Measurements from ENCODE around the gene BRI3BP. TPM values are rescaled to one million over a fixed set of nuclear protein-coding genes. Genes with fewer than 3 reads are reported as not detected.
"Not testable (repeated sequence)": the region's sequence is repeated elsewhere in the genome, so short reads cannot be mapped to it uniquely, and the experiment has no call there.

The BRI3BP gene
- total and polyA plus RNA-seq, 11 donors = 1.1 to 5.3 (median 3.6) TPM

DNA sequence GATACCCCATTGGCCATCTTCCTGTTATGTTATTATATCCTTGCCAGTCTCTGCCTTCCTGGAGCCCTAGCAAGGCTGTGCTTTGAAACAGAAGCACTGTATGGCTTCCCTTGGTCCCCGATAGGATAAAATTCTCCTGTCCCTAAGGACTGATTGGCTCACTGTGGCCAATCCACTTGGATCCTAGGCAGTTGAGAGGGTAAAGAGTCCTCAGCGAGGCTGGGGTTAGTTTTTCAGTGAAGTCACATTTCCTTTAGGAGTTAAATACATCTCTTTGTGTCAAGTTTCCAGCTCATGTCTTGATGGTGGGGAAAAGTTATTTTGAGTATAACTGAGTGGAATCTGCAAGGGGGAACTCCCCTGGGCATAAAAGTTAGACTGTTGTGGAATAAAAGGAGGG lies 79.1 kb downstream of the BRI3BP start:
- Histone ChIP-seq H3K4me1 (peaks cover 0 to 22% (median 5%) of the 10 kb centered on the region in 12 donors), H3K9me3 (no peaks in the 10 kb centered on the region), H3K4me3 (no peak overlapping the region), H3K36me3 (peaks cover 0 to 21% (median 15%) of the 10 kb centered on the region in 9 donors), H3K27me3 (no peaks in the 10 kb centered on the region), H3K27ac (no peak overlapping the region)
- TF ChIP-seq POLR2A (IDR thresholded peaks at IDR 0.05) = no peak
- intact Hi-C loops (cut with DNase I) = no loop called here
- 88 to 93% (median 90%) methylated on average over 2 of the region's 2 CpGs for WGBS, 4 donors
- ATAC-seq (no peak), DNase-seq (no peak)

DNA sequence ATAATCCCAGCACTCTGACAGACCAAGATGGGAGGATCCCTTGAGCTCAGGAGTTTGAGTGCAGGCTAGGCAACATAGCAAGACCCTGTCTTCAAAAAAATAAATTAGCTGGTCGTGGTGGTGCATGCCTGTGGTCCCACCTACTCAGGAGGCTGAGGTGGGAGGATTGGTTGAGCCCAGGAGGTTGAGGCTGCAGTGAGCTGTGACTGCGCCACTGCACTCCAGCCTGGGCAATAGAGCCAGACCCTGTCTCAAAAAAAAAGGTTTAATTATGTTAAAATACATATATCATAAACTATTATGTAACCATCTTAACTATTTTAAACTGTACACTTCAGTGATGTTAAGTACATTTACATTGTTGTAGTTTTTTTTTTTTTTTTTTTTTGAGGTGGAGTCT lies 80.8 kb downstream of the BRI3BP start:
- H3K27me3 ChIP-seq; H3K9me3 ChIP-seq; intact Hi-C loops (cut with DNase I); H3K4me3 ChIP-seq; ATAC-seq; DNase-seq; H3K27ac ChIP-seq: not testable (repeated sequence)
- Histone ChIP-seq H3K4me1 (peaks cover 0 to 12% (median 1%) of the 10 kb centered on the region in 12 donors), H3K36me3 (peaks cover 0 to 27% (median 26%) of the 10 kb centered on the region in 9 donors)
- 90 to 91% (median 91%) methylated on average over 2 of the region's 2 CpGs for WGBS, 4 donors

DNA sequence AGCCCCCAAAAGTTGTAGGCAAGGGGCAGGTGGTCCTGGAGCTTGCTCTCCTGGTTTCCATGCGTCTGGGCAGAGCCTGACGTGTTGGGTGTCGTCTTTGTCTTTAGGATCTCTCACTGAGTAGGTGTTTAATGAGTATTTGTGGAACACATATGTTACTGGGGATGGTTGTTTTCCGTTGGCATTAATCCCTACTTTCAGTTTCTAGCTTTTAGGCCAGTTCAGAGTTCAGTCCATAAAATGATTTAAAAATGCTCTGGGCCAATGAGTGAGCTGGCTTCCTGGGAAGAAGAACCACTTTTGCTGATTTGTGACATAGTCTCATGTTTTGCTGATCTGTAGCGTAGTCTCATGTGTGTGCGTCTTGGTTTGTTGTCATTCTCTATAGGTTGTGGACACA lies 82.7 kb downstream of the BRI3BP start:
- no peak overlapping the region for H3K4me3 ChIP-seq
- no peaks in the 10 kb centered on the region for H3K9me3 ChIP-seq
- H3K27ac ChIP-seq = no peak overlapping the region
- no peaks in the 10 kb centered on the region for H3K27me3 ChIP-seq
- H3K36me3 ChIP-seq = peaks cover 0 to 32% (median 26%) of the 10 kb centered on the region in 9 donors
- intact Hi-C loops (cut with DNase I) = no loop called here
- no peak for TF ChIP-seq POLR2A (IDR thresholded peaks at IDR 0.05)
- TF ChIP-seq, protein P1, sequence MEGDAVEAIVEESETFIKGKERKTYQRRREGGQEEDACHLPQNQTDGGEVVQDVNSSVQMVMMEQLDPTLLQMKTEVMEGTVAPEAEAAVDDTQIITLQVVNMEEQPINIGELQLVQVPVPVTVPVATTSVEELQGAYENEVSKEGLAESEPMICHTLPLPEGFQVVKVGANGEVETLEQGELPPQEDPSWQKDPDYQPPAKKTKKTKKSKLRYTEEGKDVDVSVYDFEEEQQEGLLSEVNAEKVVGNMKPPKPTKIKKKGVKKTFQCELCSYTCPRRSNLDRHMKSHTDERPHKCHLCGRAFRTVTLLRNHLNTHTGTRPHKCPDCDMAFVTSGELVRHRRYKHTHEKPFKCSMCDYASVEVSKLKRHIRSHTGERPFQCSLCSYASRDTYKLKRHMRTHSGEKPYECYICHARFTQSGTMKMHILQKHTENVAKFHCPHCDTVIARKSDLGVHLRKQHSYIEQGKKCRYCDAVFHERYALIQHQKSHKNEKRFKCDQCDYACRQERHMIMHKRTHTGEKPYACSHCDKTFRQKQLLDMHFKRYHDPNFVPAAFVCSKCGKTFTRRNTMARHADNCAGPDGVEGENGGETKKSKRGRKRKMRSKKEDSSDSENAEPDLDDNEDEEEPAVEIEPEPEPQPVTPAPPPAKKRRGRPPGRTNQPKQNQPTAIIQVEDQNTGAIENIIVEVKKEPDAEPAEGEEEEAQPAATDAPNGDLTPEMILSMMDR (IDR thresholded peaks at IDR 0.05) = no peak
- peaks cover 0 to 7% (median 0%) of the 10 kb centered on the region in 12 donors for H3K4me1 ChIP-seq
- ATAC-seq (no peak), DNase-seq (no peak)
- WGBS, 4 donors = 96 to 98% (median 97%) methylated on average over 6 of the region's 6 CpGs

DNA sequence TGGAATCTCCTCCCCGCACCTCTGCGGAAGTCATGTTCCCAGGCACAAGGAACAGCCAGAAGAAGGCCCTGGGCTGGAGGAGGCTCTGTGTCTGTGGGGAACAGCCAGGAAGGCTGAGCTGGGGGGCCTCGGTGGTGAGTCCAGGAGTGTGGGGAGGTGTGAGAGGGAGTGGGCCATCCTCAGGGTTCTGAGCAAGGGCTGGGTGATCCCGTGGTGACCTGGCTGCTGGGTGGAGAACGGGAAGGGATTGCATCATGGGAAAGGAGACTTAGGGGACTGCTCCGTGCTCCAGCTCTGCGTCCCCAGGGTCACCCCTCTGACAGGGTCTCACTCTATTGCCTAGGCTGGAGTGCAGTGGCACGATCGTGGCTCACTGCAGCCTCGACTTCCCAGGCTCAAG lies 85.6 kb downstream of the BRI3BP start:
- 88 to 99% (median 93%) methylated on average over 7 to 10 of the region's 10 CpGs for WGBS, 4 donors
- Histone ChIP-seq H3K4me3 (no peak overlapping the region), H3K27me3 (no peaks in the 10 kb centered on the region), H3K4me1 (peaks cover 0 to 7% (median 0%) of the 10 kb centered on the region in 12 donors), H3K9me3 (no peaks in the 10 kb centered on the region), H3K36me3 (peaks cover 0 to 35% (median 26%) of the 10 kb centered on the region in 9 donors), H3K27ac (peak overlapping the region in 2 of 12 donors; percentile 40 to 64)
- ATAC-seq (peak in 1 of 4 donors; percentile 22), DNase-seq (no peak)
- intact Hi-C loops (cut with DNase I) = no loop called here
- TF ChIP-seq POLR2A (IDR thresholded peaks at IDR 0.05) = no peak
- TF ChIP-seq, protein P1 (IDR thresholded peaks at IDR 0.05) = no peak

DNA sequence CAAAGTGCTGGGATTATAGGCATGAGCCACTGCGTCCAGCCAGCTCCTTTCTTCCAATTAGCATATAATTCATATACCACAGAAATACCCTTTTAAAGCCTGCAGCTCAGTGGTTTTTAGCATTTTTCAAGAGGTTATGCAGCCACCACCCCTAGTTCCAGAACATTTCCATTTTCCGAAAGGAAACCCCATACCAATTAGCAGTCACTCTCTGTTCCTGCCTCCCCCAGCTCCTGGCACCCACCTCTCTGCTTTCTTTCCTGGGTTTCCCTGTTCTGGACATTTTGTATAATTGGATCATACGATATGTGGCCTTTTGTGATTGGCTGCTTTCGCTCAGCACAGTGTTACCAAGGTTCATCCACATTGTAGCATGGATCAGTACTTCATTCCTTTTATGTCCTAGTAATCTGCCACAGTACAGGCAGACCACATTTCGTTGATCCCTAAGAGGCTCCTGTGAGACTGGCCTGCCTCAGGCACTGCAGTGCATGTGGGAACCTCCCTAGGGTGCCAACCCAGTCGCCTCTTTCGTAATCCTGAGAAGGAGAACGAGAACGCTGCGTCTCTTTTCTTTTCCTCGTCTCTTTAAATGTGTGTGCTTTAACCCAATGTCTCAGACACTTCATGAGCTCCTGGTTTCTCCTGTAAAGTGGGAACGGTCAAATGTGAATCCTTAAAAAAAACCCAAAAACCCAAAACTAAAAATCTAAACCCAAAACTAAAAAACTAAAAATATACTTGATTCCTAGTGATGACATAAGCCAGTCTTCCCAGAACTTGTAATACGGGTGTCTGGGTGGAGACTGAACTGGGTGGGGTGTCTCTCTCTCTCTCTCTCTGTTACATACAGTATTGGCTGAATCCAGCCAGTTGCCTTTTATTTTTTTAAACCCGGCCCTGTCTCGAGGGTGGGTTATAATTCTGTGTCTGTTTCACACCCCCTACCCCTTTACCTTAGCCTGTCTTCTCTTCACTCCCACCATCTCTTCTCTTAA lies 86.5 kb downstream of the BRI3BP start:
- DNase-seq = peak in 2 of 5 donors; percentile 50 to 58
- no peaks in the 10 kb centered on the region for H3K27me3 ChIP-seq
- peak overlapping the region in 6 of 12 donors; percentile 2 to 69 (median 46) for H3K27ac ChIP-seq
- peaks cover 0 to 44% (median 26%) of the 10 kb centered on the region in 9 donors for H3K36me3 ChIP-seq
- 86 to 88% (median 87%) methylated on average over 15 of the region's 15 CpGs for WGBS, 4 donors
- ATAC-seq = peak; percentile 72 to 91 (median 85)
- peak overlapping the region in 1 of 12 donors; percentile 9 for H3K4me3 ChIP-seq
- peaks cover 0 to 7% (median 0%) of the 10 kb centered on the region in 12 donors for H3K4me1 ChIP-seq
- TF ChIP-seq POLR2A (IDR thresholded peaks at IDR 0.05) = no peak
- TF ChIP-seq, protein P1 (IDR thresholded peaks at IDR 0.05) = no peak
- intact Hi-C loops (cut with DNase I) = no loop called here
- no peaks in the 10 kb centered on the region for H3K9me3 ChIP-seq
